ENCODE measurements around the gene TMEM151B. TPM values are rescaled to one million over a fixed set of nuclear protein-coding genes. Genes with fewer than 3 reads are reported as not detected.

TMEM151B gene
- total RNA-seq, 1 experiment from 2014 or later = not detected

DNA sequence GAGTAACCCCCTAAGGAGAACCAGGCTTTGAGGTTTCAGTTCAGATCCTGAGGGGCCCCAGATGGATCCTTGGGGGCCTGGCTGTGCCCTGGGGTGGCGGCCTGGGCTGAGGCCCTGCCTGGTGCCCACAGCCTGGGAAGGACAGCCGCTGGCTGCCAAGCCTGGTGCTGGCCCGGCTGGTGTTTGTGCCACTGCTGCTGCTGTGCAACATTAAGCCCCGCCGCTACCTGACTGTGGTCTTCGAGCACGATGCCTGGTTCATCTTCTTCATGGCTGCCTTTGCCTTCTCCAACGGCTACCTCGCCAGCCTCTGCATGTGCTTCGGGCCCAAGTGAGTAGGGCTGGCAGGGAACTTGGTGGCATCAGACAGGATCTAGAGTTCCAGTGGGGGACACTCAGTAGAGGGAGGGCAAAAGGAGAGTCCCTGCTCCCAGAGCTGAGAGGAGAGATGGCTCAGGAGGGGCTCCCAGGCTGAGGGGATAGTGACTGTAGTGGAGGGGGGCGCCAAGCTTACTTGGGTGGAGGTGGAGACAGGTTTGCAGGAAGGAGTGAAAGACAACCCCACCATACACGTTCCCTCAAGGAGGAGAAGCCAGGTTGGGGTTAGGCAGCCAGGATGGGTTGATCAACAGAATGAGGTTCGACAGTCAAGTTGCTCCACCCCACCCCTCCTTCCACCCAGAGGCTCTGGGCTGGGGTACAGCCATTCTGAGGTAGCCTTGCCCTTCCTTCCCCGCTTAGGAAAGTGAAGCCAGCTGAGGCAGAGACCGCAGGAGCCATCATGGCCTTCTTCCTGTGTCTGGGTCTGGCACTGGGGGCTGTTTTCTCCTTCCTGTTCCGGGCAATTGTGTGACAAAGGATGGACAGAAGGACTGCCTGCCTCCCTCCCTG, 37.3 kb upstream of the TMEM151B start:
- intact Hi-C loops (cut with micrococcal nuclease) = no loop called here
- Histone ChIP-seq H3F3A (ENCODE audit: low read length, unreplicated experiment) (no peaks in the 10 kb centered on the region), H4K20me1 (ENCODE audit: low read length) (no peaks in the 10 kb centered on the region), H3K9me3 (ENCODE audit: low read length) (no peaks in the 10 kb centered on the region), H3K79me2 (ENCODE audit: low read length) (no peaks in the 10 kb centered on the region), H2AFZ (ENCODE audit: low read length) (no peak overlapping the region), H3K36me3 (ENCODE audit: low read depth, low read length) (peaks cover 17% of the 10 kb centered on the region), H3K9ac (ENCODE audit: low read length) (no peak overlapping the region), H3K27me3 (ENCODE audit: low read length) (no peaks in the 10 kb centered on the region), H3K4me1 (ENCODE audit: insufficient read depth, low read length) (peaks cover 24% of the 10 kb centered on the region), H3K4me3 (ENCODE audit: low read length) (no peak overlapping the region), H3K27ac (ENCODE audit: low read length) (no peak overlapping the region), H3K4me2 (ENCODE audit: low read length) (no peak overlapping the region), H3K9me2 (replicated peaks; ENCODE audit: low read length) (no peaks in the 10 kb centered on the region)
- TF ChIP-seq, protein P1, sequence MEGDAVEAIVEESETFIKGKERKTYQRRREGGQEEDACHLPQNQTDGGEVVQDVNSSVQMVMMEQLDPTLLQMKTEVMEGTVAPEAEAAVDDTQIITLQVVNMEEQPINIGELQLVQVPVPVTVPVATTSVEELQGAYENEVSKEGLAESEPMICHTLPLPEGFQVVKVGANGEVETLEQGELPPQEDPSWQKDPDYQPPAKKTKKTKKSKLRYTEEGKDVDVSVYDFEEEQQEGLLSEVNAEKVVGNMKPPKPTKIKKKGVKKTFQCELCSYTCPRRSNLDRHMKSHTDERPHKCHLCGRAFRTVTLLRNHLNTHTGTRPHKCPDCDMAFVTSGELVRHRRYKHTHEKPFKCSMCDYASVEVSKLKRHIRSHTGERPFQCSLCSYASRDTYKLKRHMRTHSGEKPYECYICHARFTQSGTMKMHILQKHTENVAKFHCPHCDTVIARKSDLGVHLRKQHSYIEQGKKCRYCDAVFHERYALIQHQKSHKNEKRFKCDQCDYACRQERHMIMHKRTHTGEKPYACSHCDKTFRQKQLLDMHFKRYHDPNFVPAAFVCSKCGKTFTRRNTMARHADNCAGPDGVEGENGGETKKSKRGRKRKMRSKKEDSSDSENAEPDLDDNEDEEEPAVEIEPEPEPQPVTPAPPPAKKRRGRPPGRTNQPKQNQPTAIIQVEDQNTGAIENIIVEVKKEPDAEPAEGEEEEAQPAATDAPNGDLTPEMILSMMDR (conservative IDR thresholded peaks at IDR 0.05; ENCODE audit: low read depth, low read length) = no peak
- TF ChIP-seq EZH2 (IDR thresholded peaks at IDR 0.05; ENCODE audit: low read length, unreplicated experiment) = no peak
- TF ChIP-seq EZH2phosphoT487 (IDR thresholded peaks at IDR 0.05; ENCODE audit: borderline replicate concordance, low read length) = no peak
- no TSS peak for BruUV-seq (replicated peaks)
- ChIA-PET CTCF (no interaction called here), POLR2A (ENCODE audit: unreplicated experiment) (no interaction called here)
- DNase-seq = no peak
- ATAC-seq = no peak

DNA sequence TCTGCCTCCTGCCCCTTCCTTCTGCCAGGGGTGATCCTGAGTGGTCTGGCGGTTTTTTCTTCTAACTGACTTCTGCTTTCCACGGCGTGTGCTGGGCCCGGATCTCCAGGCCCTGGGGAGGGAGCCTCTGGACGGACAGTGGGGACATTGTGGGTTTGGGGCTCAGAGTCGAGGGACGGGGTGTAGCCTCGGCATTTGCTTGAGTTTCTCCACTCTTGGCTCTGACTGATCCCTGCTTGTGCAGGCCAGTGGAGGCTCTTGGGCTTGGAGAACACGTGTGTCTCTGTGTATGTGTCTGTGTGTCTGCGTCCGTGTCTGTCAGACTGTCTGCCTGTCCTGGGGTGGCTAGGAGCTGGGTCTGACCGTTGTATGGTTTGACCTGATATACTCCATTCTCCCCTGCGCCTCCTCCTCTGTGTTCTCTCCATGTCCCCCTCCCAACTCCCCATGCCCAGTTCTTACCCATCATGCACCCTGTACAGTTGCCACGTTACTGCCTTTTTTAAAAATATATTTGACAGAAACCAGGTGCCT, 36.6 kb upstream of the TMEM151B start:
- Histone ChIP-seq H3K9me3 (ENCODE audit: low read length) (no peaks in the 10 kb centered on the region), H4K20me1 (ENCODE audit: low read length) (no peaks in the 10 kb centered on the region), H3F3A (ENCODE audit: low read length, unreplicated experiment) (no peaks in the 10 kb centered on the region), H3K79me2 (ENCODE audit: low read length) (no peaks in the 10 kb centered on the region), H3K9ac (ENCODE audit: low read length) (no peak overlapping the region), H3K4me1 (ENCODE audit: insufficient read depth, low read length) (peaks cover 31% of the 10 kb centered on the region), H2AFZ (ENCODE audit: low read length) (no peak overlapping the region), H3K27me3 (ENCODE audit: low read length) (no peaks in the 10 kb centered on the region), H3K4me3 (ENCODE audit: low read length) (no peak overlapping the region), H3K27ac (ENCODE audit: low read length) (no peak overlapping the region), H3K4me2 (ENCODE audit: low read length) (no peak overlapping the region), H3K9me2 (replicated peaks; ENCODE audit: low read length) (no peaks in the 10 kb centered on the region), H3K36me3 (ENCODE audit: low read depth, low read length) (peaks cover 17% of the 10 kb centered on the region)
- no peak for TF ChIP-seq EZH2 (IDR thresholded peaks at IDR 0.05; ENCODE audit: low read length, unreplicated experiment)
- CTCF ChIA-PET = interaction anchor here (0.6 to 1.2 kb wide), 2 partner anchors 9 to 146 kb away, joined by 3 to 5 read pairs; no protein-coding TSS in a partner anchor
- no peak for DNase-seq
- no peak for ATAC-seq
- intact Hi-C loops (cut with micrococcal nuclease) = loop anchor here (1.0 kb wide), 1 partner anchor 61 kb away; no protein-coding TSS in a partner anchor
- POLR2A ChIA-PET (ENCODE audit: unreplicated experiment) = no interaction called here
- BruUV-seq (replicated peaks) = no TSS peak

DNA sequence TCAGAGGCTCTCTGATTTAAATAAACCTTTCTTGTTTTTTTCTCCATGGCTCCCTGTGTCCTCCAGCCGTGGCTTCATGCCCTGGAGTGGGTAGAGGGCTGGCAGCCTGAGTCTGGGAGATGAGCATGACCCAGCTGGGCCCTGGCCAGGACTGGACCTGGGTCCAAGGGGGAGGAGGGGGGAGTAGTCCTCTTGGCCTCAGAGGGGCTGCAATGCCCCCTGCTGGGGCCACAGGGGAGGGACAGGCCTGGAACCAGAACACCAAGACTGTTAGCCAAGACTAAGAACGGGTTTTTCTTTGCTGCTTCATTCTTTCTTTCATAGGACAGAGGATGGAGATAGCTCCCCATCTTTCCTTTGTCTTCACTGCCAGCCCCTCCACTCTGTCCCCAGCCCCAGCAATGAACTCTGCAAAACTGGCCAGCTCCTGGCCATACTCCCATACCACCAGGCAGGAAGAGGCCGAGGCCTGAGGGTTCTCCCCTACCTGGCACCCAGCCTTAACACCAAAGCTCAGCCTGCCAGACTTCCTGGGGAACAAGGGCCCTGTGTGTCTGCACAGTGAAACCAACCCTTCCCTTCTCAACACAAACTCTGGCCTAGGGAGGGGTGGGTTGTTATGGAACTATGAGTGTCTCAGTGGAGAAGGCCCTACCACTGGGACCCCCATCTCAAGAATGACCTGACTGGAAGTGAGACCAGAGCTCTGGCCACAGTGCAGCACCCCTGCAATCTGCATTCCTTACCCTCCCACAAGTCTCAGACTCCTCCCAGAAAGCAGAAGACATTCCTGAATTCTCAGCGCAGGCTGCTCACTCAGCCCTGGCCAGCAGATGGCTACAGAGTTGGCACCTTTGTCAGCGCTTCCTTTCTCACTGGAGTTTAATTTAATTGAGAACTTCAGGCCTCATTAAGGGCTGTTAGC, 35.9 kb upstream of the TMEM151B start:
- H3K9me3 ChIP-seq (ENCODE audit: low read length) = no peaks in the 10 kb centered on the region
- BruUV-seq (replicated peaks) = no TSS peak
- no peaks in the 10 kb centered on the region for H3K27me3 ChIP-seq (ENCODE audit: low read length)
- ATAC-seq = 0 out of 2 replicates have a peak, but pooled peaks have one; percentile 1
- intact Hi-C loops (cut with micrococcal nuclease) = loop anchor here (1.0 to 5.0 kb wide), 3 partner anchors 62 to 137 kb away; no protein-coding TSS in a partner anchor
- no peak overlapping the region for H2AFZ ChIP-seq (ENCODE audit: low read length)
- peaks cover 17% of the 10 kb centered on the region for H3K36me3 ChIP-seq (ENCODE audit: low read depth, low read length)
- H4K20me1 ChIP-seq (ENCODE audit: low read length) = no peaks in the 10 kb centered on the region
- no peaks in the 10 kb centered on the region for H3K79me2 ChIP-seq (ENCODE audit: low read length)
- ChIA-PET CTCF (interaction anchor here (0.6 to 1.2 kb wide), 3 partner anchors 10 to 145 kb away, joined by 3 to 9 read pairs (median 5); no protein-coding TSS in a partner anchor), POLR2A (ENCODE audit: unreplicated experiment) (no interaction called here)
- H3K27ac ChIP-seq (ENCODE audit: low read length) = no peak overlapping the region
- H3F3A ChIP-seq (ENCODE audit: low read length, unreplicated experiment) = peaks cover 3% of the 10 kb centered on the region
- H3K9me2 ChIP-seq (replicated peaks; ENCODE audit: low read length) = no peaks in the 10 kb centered on the region
- DNase-seq = peak; percentile 60
- H3K9ac ChIP-seq (ENCODE audit: low read length) = no peak overlapping the region
- H3K4me1 ChIP-seq (ENCODE audit: insufficient read depth, low read length) = peaks cover 38% of the 10 kb centered on the region
- no peak overlapping the region for H3K4me2 ChIP-seq (ENCODE audit: low read length)
- TF ChIP-seq, protein P1 (conservative IDR thresholded peaks at IDR 0.05; ENCODE audit: low read depth, low read length) = peak; percentile 82
- TF ChIP-seq EZH2 (IDR thresholded peaks at IDR 0.05; ENCODE audit: low read length, unreplicated experiment) = no peak
- no peak overlapping the region for H3K4me3 ChIP-seq (ENCODE audit: low read length)

All from PC-3 (cell line).